Measurements from ENCODE around the gene MYOF. TPM values are rescaled to one million over a fixed set of nuclear protein-coding genes. Genes with fewer than 3 reads are reported as not detected.
"Not testable (repeated sequence)": the region's sequence is repeated elsewhere in the genome, so short reads cannot be mapped to it uniquely, and the experiment has no call there.

MYOF gene
- total RNA-seq, 4 donors from 2014 or later: 39.6 to 70.4 (median 59.2) TPM

DNA sequence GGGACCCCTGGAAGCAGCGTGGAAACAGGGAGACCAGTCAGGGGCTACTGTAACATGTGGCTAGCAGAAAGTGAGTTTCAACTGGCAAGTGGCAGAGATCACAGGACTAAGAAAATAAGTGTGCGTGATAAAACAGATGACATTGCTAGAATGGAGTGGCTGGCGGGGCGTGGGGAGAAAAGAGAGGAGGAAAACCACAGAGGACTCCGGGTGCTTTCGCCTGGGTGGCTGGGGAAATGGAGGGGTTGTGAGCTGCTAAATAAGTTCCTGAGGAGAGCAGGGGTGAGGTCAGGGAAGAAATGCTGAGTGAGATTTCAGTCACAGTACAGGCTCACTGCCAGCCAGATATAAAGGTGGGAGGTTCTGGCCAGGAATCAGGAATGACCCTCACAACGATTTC is 166.9 kb downstream of the MYOF start:
- DNase-seq (ENCODE audit: low spot score in 2 of 2): no peak
- no peak for TF ChIP-seq POLR2A (IDR thresholded peaks at IDR 0.05)
- no peak for TF ChIP-seq EP300 (IDR thresholded peaks at IDR 0.05)
- TF ChIP-seq, protein P1, sequence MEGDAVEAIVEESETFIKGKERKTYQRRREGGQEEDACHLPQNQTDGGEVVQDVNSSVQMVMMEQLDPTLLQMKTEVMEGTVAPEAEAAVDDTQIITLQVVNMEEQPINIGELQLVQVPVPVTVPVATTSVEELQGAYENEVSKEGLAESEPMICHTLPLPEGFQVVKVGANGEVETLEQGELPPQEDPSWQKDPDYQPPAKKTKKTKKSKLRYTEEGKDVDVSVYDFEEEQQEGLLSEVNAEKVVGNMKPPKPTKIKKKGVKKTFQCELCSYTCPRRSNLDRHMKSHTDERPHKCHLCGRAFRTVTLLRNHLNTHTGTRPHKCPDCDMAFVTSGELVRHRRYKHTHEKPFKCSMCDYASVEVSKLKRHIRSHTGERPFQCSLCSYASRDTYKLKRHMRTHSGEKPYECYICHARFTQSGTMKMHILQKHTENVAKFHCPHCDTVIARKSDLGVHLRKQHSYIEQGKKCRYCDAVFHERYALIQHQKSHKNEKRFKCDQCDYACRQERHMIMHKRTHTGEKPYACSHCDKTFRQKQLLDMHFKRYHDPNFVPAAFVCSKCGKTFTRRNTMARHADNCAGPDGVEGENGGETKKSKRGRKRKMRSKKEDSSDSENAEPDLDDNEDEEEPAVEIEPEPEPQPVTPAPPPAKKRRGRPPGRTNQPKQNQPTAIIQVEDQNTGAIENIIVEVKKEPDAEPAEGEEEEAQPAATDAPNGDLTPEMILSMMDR (IDR thresholded peaks at IDR 0.05): no peak
- Histone ChIP-seq H3K27me3 (no peaks in the 10 kb centered on the region), H3K4me3 (no peak overlapping the region), H3K9me3 (no peaks in the 10 kb centered on the region), H3K27ac (no peak overlapping the region), H3K36me3 (peaks cover 0 to 93% (median 0%) of the 10 kb centered on the region in 3 donors), H3K4me1 (peaks cover 0 to 10% (median 0%) of the 10 kb centered on the region in 4 donors)
- WGBS, 2 donors: 66 to 73% methylated on average over 7 of the region's 7 CpGs

DNA sequence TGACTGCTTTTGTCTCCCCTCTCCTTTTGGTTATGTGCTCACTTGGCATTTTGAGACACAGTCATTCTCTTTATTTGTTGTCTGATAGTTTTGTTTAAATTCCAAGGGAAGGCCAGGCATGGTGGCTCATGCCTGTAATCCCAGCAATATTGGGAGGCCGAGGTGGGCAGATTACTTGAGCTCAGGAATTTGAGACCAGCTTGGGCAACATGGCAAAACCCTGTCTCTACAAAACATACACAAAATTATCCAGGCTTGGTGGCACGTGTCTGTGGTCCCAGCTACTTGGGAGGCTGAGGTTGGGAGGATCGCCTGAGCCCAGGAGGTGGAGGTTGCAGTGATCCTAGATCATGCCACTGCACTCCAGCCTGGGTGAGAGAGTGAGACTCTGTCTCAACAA is 167.5 kb downstream of the MYOF start:
- not testable (repeated sequence) for DNase-seq (ENCODE audit: low spot score in 2 of 2); H3K27me3 ChIP-seq; H3K9me3 ChIP-seq; H3K27ac ChIP-seq; H3K4me3 ChIP-seq
- Histone ChIP-seq H3K36me3 (peaks cover 0 to 99% (median 0%) of the 10 kb centered on the region in 3 donors), H3K4me1 (peaks cover 0 to 10% (median 0%) of the 10 kb centered on the region in 4 donors)
- WGBS, 2 donors: 77 to 91% methylated on average over 3 of the region's 3 CpGs

DNA sequence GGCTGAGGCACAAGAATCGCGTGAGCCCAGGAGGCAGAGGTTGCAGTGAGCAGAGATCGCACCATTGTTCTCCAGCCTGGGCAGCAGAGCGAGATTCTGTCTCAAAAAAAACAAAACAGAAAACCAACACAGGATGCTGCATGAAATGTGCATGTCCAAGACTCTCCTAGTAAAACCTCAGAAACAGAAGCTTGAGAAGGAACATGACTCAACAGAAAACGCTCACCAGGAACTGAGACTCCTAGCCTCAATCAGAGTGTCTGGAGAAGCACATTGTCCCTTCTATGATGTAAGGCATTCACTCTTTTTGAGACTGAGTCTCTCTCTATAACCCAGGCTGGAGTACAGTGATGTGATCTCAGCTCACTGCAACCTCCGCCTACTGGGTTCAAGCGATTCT is 168.3 kb downstream of the MYOF start:
- H3K27me3 ChIP-seq: no peaks in the 10 kb centered on the region
- H3K36me3 ChIP-seq: peaks cover 0 to 100% (median 0%) of the 10 kb centered on the region in 3 donors
- TF ChIP-seq POLR2A (IDR thresholded peaks at IDR 0.05) (no peak), EP300 (IDR thresholded peaks at IDR 0.05) (no peak)
- TF ChIP-seq, protein P1 (IDR thresholded peaks at IDR 0.05): no peak

DNA sequence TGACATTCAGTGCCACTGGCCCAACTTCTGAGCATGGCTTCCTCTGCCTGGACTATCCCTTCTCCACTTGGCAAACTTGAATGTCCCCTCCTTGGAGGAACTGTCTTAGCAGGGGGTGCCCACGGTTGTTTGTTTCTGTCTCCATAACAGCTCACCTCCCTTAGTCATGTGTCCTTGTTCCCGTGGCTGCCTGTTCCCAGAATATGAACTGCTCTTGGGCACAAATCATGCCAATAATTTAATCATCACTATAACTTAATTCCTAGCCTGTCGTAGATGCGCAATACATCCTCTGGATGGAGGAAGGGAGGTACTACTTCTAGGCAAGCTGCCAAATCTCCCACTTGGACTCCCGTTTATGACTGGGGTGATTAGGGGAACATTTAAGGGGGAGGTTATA is 173.1 kb downstream of the MYOF start:
- no peak for DNase-seq (ENCODE audit: low spot score in 2 of 2)
- 73% methylated on average over 5 of the region's 5 CpGs for WGBS, 2 donors
- H3K27me3 ChIP-seq: no peaks in the 10 kb centered on the region
- TF ChIP-seq, protein P1 (IDR thresholded peaks at IDR 0.05): no peak
- TF ChIP-seq EP300 (IDR thresholded peaks at IDR 0.05) (no peak), POLR2A (IDR thresholded peaks at IDR 0.05) (no peak)
- H3K27ac ChIP-seq: no peak overlapping the region
- no peak overlapping the region for H3K4me3 ChIP-seq
- H3K36me3 ChIP-seq: peaks cover 0 to 94% (median 0%) of the 10 kb centered on the region in 3 donors
- no peaks in the 10 kb centered on the region for H3K4me1 ChIP-seq
- no peaks in the 10 kb centered on the region for H3K9me3 ChIP-seq

More for the DNA sequence above, 168.3 kb downstream of the MYOF start:
- Histone ChIP-seq H3K4me1 (peaks cover 0 to 5% (median 0%) of the 10 kb centered on the region in 4 donors), H3K27ac (no peak overlapping the region), H3K4me3 (no peak overlapping the region), H3K9me3 (no peaks in the 10 kb centered on the region)
- no peak for DNase-seq (ENCODE audit: low spot score in 2 of 2)
- 80 to 90% methylated on average over 7 of the region's 7 CpGs for WGBS, 2 donors

DNA sequence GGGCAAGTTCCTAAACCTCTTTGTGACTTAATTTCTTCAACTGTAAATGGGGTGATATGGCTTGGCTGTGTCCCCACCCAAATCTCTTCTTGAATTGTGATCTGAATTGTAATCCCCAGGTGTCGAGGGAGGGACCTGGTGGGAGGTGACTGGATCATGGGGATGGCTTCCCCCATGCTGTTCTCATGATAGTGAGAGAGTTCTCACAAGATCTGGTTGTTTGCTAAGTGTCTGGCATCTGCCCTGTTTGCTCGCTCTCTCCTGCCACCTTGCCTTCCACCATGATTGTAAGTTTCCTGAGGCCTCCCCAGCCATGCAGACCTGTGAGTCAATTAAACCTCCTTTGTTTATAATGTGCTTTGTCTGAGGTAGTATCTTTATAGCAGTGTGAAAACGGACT is 177.0 kb downstream of the MYOF start:
- Histone ChIP-seq H3K36me3 (peaks cover 0 to 60% (median 0%) of the 10 kb centered on the region in 3 donors), H3K4me3 (no peak overlapping the region), H3K9me3 (no peaks in the 10 kb centered on the region), H3K27ac (no peak overlapping the region), H3K4me1 (no peaks in the 10 kb centered on the region), H3K27me3 (no peaks in the 10 kb centered on the region)
- DNase-seq (ENCODE audit: low spot score in 2 of 2): no peak
- TF ChIP-seq EP300 (IDR thresholded peaks at IDR 0.05) (no peak), POLR2A (IDR thresholded peaks at IDR 0.05) (no peak)
- TF ChIP-seq, protein P1 (IDR thresholded peaks at IDR 0.05): no peak
- 84 to 95% methylated on average over 3 of the region's 3 CpGs for WGBS, 2 donors

DNA sequence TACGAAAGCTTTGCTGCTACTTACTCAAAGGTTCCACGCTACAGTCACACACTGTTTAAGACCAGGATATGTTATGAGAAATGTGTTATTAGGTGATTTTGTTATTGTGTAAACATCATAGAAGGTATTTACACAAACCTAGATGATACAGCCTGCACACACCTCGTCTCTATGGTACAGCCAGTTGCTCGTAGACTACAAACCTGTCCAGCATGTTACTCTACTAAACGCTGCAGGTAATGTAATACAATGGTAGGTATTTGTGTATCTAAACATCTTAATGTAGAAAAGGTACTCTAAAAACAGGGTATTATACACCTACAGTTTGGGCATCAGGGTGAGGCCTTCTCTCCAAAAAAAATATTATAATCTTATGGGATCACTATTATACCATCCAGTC is 181.2 kb downstream of the MYOF start:
- H3K4me3 ChIP-seq: no peak overlapping the region
- WGBS, 2 donors: 95% methylated on average over 5 of the region's 5 CpGs
- H3K27me3 ChIP-seq: no peaks in the 10 kb centered on the region
- TF ChIP-seq POLR2A (IDR thresholded peaks at IDR 0.05): no peak
- TF ChIP-seq, protein P1 (IDR thresholded peaks at IDR 0.05): no peak
- TF ChIP-seq EP300 (IDR thresholded peaks at IDR 0.05): no peak
- DNase-seq (ENCODE audit: low spot score in 2 of 2): no peak
- no peaks in the 10 kb centered on the region for H3K4me1 ChIP-seq
- no peaks in the 10 kb centered on the region for H3K9me3 ChIP-seq
- no peak overlapping the region for H3K27ac ChIP-seq
- H3K36me3 ChIP-seq: peaks cover 0 to 20% (median 0%) of the 10 kb centered on the region in 3 donors
